A204.1 (cell line): ENCODE measurements around the gene ST6GALNAC3.

Source experiments
- FAIRE-seq: peaks from 2 replicates; lab custom pipeline; 2012; peaks lifted over from hg19 to GRCh38; lab: Jason Lieb, UNC

ST6GALNAC3 gene

GRCh38 chr1:76585980-76586674 is 511.6 kb downstream of the ST6GALNAC3 start:
- no peak for FAIRE-seq

DNA sequence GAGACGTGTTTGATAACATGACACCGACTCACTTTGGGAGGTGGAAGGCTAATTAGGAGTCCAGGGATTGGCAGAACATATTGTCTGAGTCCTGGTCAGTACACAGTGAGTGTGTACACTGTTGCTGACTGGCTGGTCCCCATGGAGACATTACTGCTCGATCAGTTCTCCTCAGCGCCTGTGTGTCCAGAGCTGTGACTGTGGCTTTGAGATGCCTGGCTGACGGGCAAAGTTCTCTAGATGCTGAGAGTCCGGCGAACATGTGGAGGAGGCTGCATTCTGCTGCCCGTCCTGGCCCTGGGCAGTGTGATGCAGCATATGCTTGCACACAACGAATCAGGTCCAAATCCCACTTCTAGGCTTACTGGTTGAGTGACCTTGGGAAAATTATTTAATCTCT is 512.7 kb downstream of the ST6GALNAC3 start:
- no peak for FAIRE-seq

DNA sequence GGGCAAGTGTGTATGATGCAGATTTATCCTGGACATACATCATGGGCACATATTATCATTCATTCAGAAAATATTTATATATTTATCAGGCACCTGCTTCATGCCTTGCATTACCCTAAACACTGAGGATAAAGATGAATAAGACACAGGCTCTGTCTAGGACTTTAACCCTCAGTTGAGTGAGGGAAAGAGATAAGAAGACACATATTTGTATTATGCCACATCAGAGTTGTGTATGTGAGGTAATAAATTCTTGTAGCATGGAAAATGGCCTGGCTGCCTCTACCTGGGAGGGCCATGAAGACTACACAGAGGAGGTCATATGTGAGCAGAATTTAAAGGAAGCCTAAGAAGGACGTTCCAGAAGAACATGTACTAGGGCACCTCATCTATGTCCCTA is 516.9 kb downstream of the ST6GALNAC3 start:
- no peak for FAIRE-seq

DNA sequence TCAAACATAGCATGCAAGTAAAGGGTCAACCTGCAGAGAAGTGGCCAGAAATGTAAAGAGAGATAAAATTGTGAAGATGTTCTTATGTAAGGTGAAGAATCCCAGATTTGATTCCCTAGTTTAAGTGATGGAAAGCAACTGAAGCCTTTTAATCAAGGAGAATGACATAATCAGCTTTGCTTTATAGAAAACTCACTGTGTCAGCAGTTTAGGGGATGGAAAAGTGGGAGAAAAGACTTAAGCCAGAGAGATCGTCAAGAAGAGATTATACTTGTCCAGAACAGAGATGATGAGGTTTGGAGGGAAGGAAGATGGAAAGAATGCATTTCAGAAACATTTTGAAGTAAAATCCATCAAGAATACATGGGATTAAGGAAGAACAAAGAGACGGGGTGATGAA is 517.4 kb downstream of the ST6GALNAC3 start:
- no peak for FAIRE-seq

DNA sequence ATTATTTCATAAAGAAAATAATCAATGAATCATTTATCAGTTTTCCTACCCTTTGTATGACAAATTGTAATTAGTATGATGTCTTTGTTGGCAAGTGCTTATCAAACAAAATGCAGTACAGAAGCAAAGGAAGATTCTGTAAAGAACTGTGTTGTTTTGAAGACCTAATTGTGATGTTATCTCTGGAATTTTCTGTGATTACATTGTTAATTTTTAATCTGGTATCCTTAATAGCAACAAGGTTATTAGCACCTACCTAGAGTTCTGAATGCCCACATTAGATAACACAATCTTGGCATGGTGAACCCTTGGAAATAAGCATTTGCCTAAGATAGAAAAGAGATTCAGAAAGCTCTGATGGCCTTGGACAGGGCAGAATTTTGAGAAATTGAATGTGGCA is 518.6 kb downstream of the ST6GALNAC3 start:
- no peak for FAIRE-seq

- FAIRE-seq: no peak
These were observed 519.1 kb downstream of the ST6GALNAC3 start for GRCh38 chr1:76593618-76594017.

GRCh38 chr1:76595024-76595423 is 520.5 kb downstream of the ST6GALNAC3 start:
- no peak for FAIRE-seq

DNA sequence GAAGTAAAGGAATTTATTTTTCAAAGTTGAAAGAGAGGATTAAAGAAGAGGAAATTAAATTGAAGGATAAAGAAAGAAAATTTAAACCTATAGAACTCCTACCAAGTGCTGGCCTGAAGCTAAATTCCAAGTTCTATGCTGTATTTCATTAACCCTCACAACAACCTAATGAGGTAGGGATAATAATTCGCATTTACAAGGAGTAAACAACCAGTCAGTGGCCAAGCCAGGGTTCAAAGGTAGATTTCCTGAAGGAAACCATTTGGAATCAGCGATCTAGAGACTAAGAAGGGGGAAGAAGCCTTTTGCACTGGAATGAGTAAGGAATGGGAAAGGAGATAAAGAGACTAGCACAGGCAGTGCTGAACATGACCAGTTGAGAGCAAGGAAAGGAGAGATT is 526.9 kb downstream of the ST6GALNAC3 start:
- FAIRE-seq: no peak

DNA sequence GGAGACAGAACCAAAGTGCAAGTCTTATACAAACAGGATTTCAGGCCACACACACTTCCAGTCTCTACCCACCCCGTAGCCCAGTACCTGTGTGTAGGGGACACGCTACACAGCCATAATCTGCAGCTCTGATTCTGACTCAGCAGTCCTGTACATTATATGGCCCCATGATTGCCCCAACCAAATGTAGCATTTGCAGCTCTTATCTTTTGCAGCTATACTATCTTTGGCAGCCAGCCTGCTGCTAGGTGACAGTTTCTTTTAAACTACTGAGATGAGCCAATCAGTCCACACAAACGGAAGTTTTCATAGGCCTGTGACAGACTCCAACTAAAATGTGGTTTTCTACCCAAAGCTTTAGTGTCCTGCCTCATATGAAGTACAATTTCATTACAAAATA is 533.2 kb downstream of the ST6GALNAC3 start:
- FAIRE-seq: no peak

DNA sequence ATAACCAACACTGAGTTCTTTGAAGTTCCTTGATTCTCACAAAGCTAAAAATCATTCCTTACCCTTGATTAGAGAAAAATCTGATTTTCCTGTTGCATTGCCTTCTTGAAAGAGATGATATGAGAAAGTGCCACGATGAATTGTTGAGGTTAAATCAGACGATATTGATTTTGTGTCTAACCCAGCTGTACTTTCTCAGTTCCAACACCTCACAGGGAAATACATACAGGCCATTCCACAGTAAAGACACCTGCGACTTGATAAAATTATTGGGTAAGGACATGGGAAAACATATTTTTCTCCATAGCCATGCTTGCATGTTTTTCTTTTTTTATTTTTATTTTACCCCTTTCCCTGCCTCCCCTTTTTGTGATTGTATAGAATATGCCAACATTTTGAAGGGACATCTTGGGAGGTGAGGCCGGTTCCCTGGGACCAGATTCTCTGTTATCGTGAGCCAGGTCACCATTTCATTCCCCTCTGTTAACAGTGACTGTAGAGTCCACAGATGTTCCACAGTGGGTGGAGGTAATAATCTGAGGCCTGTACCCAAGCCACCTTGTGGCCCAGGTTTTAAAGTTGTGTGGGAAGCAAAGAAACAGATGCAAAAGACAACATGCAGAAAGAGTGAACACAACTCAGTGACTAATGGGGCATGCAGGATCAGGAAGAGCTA is 537.4 kb downstream of the ST6GALNAC3 start:
- no peak for FAIRE-seq

GRCh38 chr1:76613886-76614285 is 539.3 kb downstream of the ST6GALNAC3 start:
- no peak for FAIRE-seq

DNA sequence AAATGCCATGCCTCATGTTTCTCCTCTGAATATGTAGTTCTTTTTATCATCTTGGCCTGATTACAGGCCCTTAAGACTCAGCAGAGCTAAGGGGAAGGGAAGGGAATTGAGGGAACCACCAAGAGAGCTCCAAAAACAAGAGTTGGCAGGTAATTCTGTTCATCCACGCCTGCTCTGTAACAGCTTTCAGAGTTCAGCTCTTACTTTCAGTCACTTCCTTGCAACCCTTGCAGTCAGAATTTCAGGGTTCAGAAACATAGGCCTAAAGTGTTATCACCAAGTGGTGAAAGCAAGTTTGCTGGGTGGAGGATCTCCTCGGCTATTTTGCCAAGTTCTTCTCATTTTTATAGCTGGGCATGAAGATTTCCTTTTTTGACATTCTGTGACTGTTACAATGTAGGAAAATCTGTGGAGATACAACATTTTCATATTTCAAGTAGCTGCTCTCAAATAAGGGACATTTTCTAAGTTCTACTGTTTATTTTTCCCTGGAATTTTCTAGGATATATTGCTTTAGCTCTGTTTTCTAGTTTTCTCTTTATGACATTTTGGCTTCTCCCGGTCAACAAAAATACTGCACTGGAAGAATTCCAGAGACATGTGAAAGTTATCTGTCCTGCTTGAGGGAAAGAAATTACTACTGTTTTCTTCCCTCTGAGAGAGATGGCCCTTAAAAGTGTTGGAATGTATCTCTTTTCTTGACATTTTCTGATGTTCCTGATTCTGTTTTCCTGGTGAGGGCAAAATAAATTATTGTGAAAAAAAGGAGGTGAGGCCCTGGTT is 540.9 kb downstream of the ST6GALNAC3 start:
- no peak for FAIRE-seq

DNA sequence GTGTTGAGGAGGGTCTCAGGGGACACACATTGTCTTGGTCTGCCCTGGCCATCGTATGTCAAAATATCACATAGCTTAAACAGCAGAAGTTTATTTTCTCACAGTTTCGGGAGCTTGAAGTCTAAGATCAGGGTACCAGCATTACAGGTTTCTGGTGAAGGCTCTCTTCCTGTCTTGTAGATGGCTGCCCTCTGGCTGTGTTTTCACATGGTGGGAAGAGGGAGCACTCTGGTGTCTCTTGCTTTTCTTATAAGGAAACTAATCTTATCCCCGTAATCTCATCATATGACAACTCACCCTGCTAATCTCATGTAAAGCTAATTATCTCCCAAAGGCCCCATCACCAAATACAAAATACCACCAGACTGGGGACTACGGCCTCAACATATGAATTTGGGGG is 545.8 kb downstream of the ST6GALNAC3 start:
- FAIRE-seq: no peak

- FAIRE-seq: no peak
These were observed 548.4 kb downstream of the ST6GALNAC3 start for GRCh38 chr1:76622774-76623528.

- no peak for FAIRE-seq
These were observed 551.5 kb downstream of the ST6GALNAC3 start for GRCh38 chr1:76625886-76626678.

GRCh38 chr1:76627498-76627897 is 553.0 kb downstream of the ST6GALNAC3 start:
- FAIRE-seq: no peak

GRCh38 chr1:76627901-76628300 is 553.4 kb downstream of the ST6GALNAC3 start:
- FAIRE-seq: no peak

GRCh38 chr1:76632136-76632535 is 557.6 kb downstream of the ST6GALNAC3 start:
- no peak for FAIRE-seq

GRCh38 chr1:76635784-76636183 is 561.2 kb downstream of the ST6GALNAC3 start:
- FAIRE-seq: no peak

DNA sequence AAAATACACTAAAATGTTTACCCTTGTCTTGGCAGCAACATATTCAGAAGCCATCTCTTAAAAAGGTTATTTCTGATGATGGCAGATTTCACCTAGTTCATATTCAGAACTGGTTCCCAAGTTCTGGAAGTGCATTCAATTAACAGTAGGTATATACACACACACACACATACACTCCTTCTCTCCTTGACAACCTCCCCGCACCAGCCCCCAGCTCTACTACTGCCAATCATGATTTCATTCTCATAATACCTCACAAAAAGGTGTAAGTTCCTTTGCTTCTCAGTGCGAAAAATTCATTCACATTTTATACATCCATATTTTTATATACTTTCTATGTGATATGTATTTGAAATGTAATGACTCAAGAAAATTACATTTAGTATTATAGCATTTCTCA is 564.6 kb downstream of the ST6GALNAC3 start:
- FAIRE-seq: no peak

- FAIRE-seq: no peak
These were observed 565.5 kb downstream of the ST6GALNAC3 start for GRCh38 chr1:76640092-76640491.

- no peak for FAIRE-seq
These were observed 566.2 kb downstream of the ST6GALNAC3 start for GRCh38 chr1:76640723-76641122.
